ENCODE measurements around the gene METTL9. TPM values are rescaled to one million over a fixed set of nuclear protein-coding genes. Genes with fewer than 3 reads are reported as not detected.
A peak's percentile ranks its signal among the peaks of the same experiment; 100 is the strongest.
"Not testable (repeated sequence)": the region's sequence is repeated elsewhere in the genome, so short reads cannot be mapped to it uniquely, and the experiment has no call there.

METTL9 gene
- total RNA-seq, 1 donor from 2014 or later = 145 TPM

DNA sequence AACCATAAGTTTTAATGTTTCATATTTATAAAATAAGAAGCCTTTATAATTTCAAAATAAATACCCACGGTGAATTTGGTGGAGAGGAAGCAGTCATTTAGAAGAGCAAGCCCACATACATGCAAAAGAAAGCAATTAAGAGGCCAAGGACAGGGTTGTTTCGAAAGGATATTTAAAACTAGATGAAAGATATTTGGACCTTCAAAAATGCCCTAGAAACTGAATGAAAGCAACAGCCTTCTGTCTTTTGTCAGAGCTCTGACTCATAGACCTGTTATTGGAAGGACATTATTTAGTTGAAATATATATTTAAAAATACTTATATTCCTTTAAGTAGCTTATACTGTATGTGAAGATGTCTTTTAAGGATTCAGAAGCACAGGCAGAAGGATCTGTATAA lies 8.6 kb upstream of the METTL9 start:
- H3K36me3 ChIP-seq (ENCODE audit: control insufficient read depth in 3 of 3, insufficient read depth in 3 of 3, low read length in 3 of 3) = no peaks in the 10 kb centered on the region
- no peaks in the 10 kb centered on the region for H3K27me3 ChIP-seq (ENCODE audit: control insufficient read depth in 3 of 3, insufficient read depth in 3 of 3, low read length in 3 of 3)
- no peak overlapping the region for H3K4me3 ChIP-seq (ENCODE audit: low read length in 3 of 3)
- no peak overlapping the region for H3K9ac ChIP-seq (ENCODE audit: low read depth in 1 of 3, low read length in 3 of 3)
- H3K27ac ChIP-seq (ENCODE audit: low read depth, low read length) = no peak overlapping the region
- H3K9me3 ChIP-seq (ENCODE audit: control insufficient read depth in 3 of 3, low read length in 3 of 3) = no peaks in the 10 kb centered on the region
- no peaks in the 10 kb centered on the region for H3K4me1 ChIP-seq (ENCODE audit: control insufficient read depth in 3 of 3, insufficient read depth in 3 of 3, low read length in 3 of 3)

- Histone ChIP-seq H3K36me3 (ENCODE audit: control insufficient read depth in 3 of 3, insufficient read depth in 3 of 3, low read length in 3 of 3) (no peaks in the 10 kb centered on the region), H3K4me3 (ENCODE audit: low read length in 3 of 3) (no peak overlapping the region), H3K9me3 (ENCODE audit: control insufficient read depth in 3 of 3, low read length in 3 of 3) (no peaks in the 10 kb centered on the region), H3K9ac (ENCODE audit: low read depth in 1 of 3, low read length in 3 of 3) (no peak overlapping the region), H3K4me1 (ENCODE audit: control insufficient read depth in 3 of 3, insufficient read depth in 3 of 3, low read length in 3 of 3) (no peaks in the 10 kb centered on the region), H3K27ac (ENCODE audit: low read depth, low read length) (no peak overlapping the region), H3K27me3 (ENCODE audit: control insufficient read depth in 3 of 3, insufficient read depth in 3 of 3, low read length in 3 of 3) (no peaks in the 10 kb centered on the region)
Observed at GRCh38 chr16:21592191-21592590, 7.2 kb upstream of the METTL9 start.

- H3K36me3 ChIP-seq (ENCODE audit: control insufficient read depth in 3 of 3, insufficient read depth in 3 of 3, low read length in 3 of 3) = no peaks in the 10 kb centered on the region
- no peaks in the 10 kb centered on the region for H3K27me3 ChIP-seq (ENCODE audit: control insufficient read depth in 3 of 3, insufficient read depth in 3 of 3, low read length in 3 of 3)
- H3K9ac ChIP-seq (ENCODE audit: low read depth in 1 of 3, low read length in 3 of 3) = no peak overlapping the region
- peaks cover 0 to 4% (median 2%) of the 10 kb centered on the region in 3 donors for H3K4me1 ChIP-seq (ENCODE audit: control insufficient read depth in 3 of 3, insufficient read depth in 3 of 3, low read length in 3 of 3)
- no peak overlapping the region for H3K4me3 ChIP-seq (ENCODE audit: low read length in 3 of 3)
- H3K9me3 ChIP-seq (ENCODE audit: control insufficient read depth in 3 of 3, low read length in 3 of 3) = no peaks in the 10 kb centered on the region
- no peak overlapping the region for H3K27ac ChIP-seq (ENCODE audit: low read depth, low read length)
Observed at GRCh38 chr16:21593530-21594289, 5.7 kb upstream of the METTL9 start.

DNA sequence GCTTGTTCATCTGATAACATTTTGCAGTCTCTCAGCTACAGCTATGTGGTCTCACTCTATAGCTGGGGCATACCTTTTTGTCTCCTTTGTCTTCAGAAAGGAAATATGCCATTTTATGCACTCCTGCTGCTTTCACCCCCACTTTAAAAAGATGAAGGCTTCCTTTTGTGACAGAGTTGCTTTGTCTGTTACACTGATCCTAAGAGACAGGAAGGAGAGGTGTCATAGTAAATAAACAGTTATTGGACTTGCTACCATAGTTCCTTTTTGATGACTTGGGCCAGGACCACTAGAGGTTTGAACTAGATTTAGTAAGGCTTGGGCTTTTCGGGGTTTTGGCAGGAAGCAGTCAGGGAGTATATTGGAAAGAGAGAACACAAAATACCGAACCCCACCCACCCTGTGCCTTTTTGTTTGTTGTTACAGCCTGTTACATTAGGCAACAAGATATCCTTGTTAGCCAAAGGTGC lies 1.8 kb upstream of the METTL9 start:
- Histone ChIP-seq H3K4me3 (ENCODE audit: low read length in 3 of 3) (no peak overlapping the region), H3K9ac (ENCODE audit: low read depth in 1 of 3, low read length in 3 of 3) (no peak overlapping the region), H3K27ac (ENCODE audit: low read depth, low read length) (no peak overlapping the region), H3K27me3 (ENCODE audit: control insufficient read depth in 3 of 3, insufficient read depth in 3 of 3, low read length in 3 of 3) (no peaks in the 10 kb centered on the region), H3K36me3 (ENCODE audit: control insufficient read depth in 3 of 3, insufficient read depth in 3 of 3, low read length in 3 of 3) (no peaks in the 10 kb centered on the region), H3K9me3 (ENCODE audit: control insufficient read depth in 3 of 3, low read length in 3 of 3) (no peaks in the 10 kb centered on the region), H3K4me1 (ENCODE audit: control insufficient read depth in 3 of 3, insufficient read depth in 3 of 3, low read length in 3 of 3) (peaks cover 13 to 25% (median 18%) of the 10 kb centered on the region in 3 donors)

- Histone ChIP-seq H3K27me3 (ENCODE audit: control insufficient read depth in 3 of 3, insufficient read depth in 3 of 3, low read length in 3 of 3) (no peaks in the 10 kb centered on the region), H3K4me1 (ENCODE audit: control insufficient read depth in 3 of 3, insufficient read depth in 3 of 3, low read length in 3 of 3) (peaks cover 18 to 31% (median 19%) of the 10 kb centered on the region in 3 donors), H3K4me3 (ENCODE audit: low read length in 3 of 3) (peak overlapping the region; percentile 96 to 99 (median 98)), H3K36me3 (ENCODE audit: control insufficient read depth in 3 of 3, insufficient read depth in 3 of 3, low read length in 3 of 3) (no peaks in the 10 kb centered on the region), H3K27ac (ENCODE audit: low read depth, low read length) (peak overlapping the region; percentile 95), H3K9me3 (ENCODE audit: control insufficient read depth in 3 of 3, low read length in 3 of 3) (no peaks in the 10 kb centered on the region), H3K9ac (ENCODE audit: low read depth in 1 of 3, low read length in 3 of 3) (peak overlapping the region in 2 of 3 donors; percentile 99)
Observed at GRCh38 chr16:21598206-21598605, 1.2 kb upstream of the METTL9 start.

GRCh38 chr16:21598701-21599121 lies 666 bp upstream of the METTL9 start:
- H3K9me3 ChIP-seq (ENCODE audit: control insufficient read depth in 3 of 3, low read length in 3 of 3) = no peaks in the 10 kb centered on the region
- H3K4me3 ChIP-seq (ENCODE audit: low read length in 3 of 3) = peak overlapping the region; percentile 96 to 99 (median 98)
- H3K36me3 ChIP-seq (ENCODE audit: control insufficient read depth in 3 of 3, insufficient read depth in 3 of 3, low read length in 3 of 3) = no peaks in the 10 kb centered on the region
- H3K27me3 ChIP-seq (ENCODE audit: control insufficient read depth in 3 of 3, insufficient read depth in 3 of 3, low read length in 3 of 3) = no peaks in the 10 kb centered on the region
- H3K27ac ChIP-seq (ENCODE audit: low read depth, low read length) = peak overlapping the region; percentile 95
- H3K9ac ChIP-seq (ENCODE audit: low read depth in 1 of 3, low read length in 3 of 3) = peak overlapping the region; percentile 92 to 99 (median 99)
- H3K4me1 ChIP-seq (ENCODE audit: control insufficient read depth in 3 of 3, insufficient read depth in 3 of 3, low read length in 3 of 3) = peaks cover 18 to 31% (median 21%) of the 10 kb centered on the region in 3 donors

- Histone ChIP-seq H3K27ac (ENCODE audit: low read depth, low read length) (peak overlapping the region; percentile 95), H3K4me1 (ENCODE audit: control insufficient read depth in 3 of 3, insufficient read depth in 3 of 3, low read length in 3 of 3) (peaks cover 31 to 44% (median 33%) of the 10 kb centered on the region in 3 donors), H3K27me3 (ENCODE audit: control insufficient read depth in 3 of 3, insufficient read depth in 3 of 3, low read length in 3 of 3) (no peaks in the 10 kb centered on the region), H3K4me3 (ENCODE audit: low read length in 3 of 3) (peak overlapping the region; percentile 92 to 99 (median 98)), H3K36me3 (ENCODE audit: control insufficient read depth in 3 of 3, insufficient read depth in 3 of 3, low read length in 3 of 3) (no peaks in the 10 kb centered on the region), H3K9ac (ENCODE audit: low read depth in 1 of 3, low read length in 3 of 3) (peak overlapping the region; percentile 84 to 99 (median 86)), H3K9me3 (ENCODE audit: control insufficient read depth in 3 of 3, low read length in 3 of 3) (no peaks in the 10 kb centered on the region)
Observed at GRCh38 chr16:21600031-21600773, 825 bp downstream of the METTL9 start.

DNA sequence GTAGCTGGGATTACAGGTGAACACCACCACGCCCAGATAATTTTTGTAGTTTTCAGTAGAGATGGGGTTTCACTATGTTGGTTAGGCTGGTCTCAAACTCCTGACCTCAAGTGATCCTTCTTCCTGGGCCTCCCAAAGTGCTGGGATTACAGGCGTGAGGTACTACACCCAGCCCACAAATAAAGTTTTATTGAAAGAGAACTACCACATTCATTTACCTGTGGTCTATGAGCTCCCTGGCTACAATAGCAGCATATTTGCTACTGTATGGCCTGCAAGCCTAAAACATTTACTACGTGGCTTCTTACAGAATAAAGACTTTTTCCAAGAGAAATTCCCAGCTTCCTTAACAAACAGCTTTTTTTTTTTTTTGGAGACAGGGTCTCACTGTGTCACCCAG lies 3.4 kb downstream of the METTL9 start:
- Histone ChIP-seq H3K4me1 (ENCODE audit: control insufficient read depth in 3 of 3, insufficient read depth in 3 of 3, low read length in 3 of 3) (peaks cover 33 to 57% (median 34%) of the 10 kb centered on the region in 3 donors), H3K36me3 (ENCODE audit: control insufficient read depth in 3 of 3, insufficient read depth in 3 of 3, low read length in 3 of 3) (no peaks in the 10 kb centered on the region), H3K9me3 (ENCODE audit: control insufficient read depth in 3 of 3, low read length in 3 of 3) (no peaks in the 10 kb centered on the region), H3K9ac (ENCODE audit: low read depth in 1 of 3, low read length in 3 of 3) (no peak overlapping the region), H3K27ac (ENCODE audit: low read depth, low read length) (no peak overlapping the region), H3K27me3 (ENCODE audit: control insufficient read depth in 3 of 3, insufficient read depth in 3 of 3, low read length in 3 of 3) (no peaks in the 10 kb centered on the region), H3K4me3 (ENCODE audit: low read length in 3 of 3) (no peak overlapping the region)

DNA sequence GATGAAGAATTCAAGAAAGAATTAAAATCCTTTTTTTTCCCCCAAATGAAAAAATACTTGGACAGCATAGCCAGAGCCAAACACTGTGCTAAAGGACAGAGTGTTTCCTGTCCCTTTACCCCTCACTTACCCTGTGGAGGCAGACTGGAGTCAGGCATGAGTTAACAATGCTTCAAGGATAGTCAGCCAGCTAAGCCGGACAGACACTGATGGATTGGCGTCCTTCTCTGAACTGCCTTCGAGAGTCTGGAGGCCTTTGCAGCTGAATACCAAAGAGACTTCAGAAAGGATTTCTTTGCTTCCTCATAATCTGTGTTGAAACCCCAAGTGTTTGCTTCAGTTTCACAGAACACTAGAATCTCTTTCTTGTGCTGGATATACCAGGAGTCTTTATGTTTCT lies 4.6 kb downstream of the METTL9 start:
- Histone ChIP-seq H3K9ac (ENCODE audit: low read depth in 1 of 3, low read length in 3 of 3) (peak overlapping the region in 1 of 3 donors; percentile 17), H3K4me1 (ENCODE audit: control insufficient read depth in 3 of 3, insufficient read depth in 3 of 3, low read length in 3 of 3) (peaks cover 39 to 62% (median 45%) of the 10 kb centered on the region in 3 donors), H3K36me3 (ENCODE audit: control insufficient read depth in 3 of 3, insufficient read depth in 3 of 3, low read length in 3 of 3) (no peaks in the 10 kb centered on the region), H3K27ac (ENCODE audit: low read depth, low read length) (no peak overlapping the region), H3K9me3 (ENCODE audit: control insufficient read depth in 3 of 3, low read length in 3 of 3) (no peaks in the 10 kb centered on the region), H3K27me3 (ENCODE audit: control insufficient read depth in 3 of 3, insufficient read depth in 3 of 3, low read length in 3 of 3) (no peaks in the 10 kb centered on the region), H3K4me3 (ENCODE audit: low read length in 3 of 3) (no peak overlapping the region)

DNA sequence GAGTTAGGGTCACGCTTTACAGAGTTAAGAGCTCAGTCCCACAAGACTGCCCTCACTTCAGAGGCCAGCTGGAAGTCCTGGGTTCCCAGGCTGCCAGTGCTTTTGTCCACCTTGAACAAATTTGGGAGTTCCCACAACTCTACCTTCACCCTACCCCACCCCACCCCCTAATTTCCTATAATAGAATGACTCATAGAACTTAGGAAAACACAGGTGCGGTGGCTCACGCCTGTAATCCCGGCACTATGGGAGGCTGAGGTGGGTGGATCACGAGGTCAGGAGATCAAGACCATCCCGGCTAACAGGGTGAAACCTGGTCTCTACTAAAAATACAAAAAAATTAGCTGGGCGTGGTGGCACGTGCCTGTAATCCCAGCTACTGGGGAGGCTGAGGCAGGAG lies 6.5 kb downstream of the METTL9 start:
- not testable (repeated sequence) for H3K27me3 ChIP-seq (ENCODE audit: control insufficient read depth in 3 of 3, insufficient read depth in 3 of 3, low read length in 3 of 3); H3K9me3 ChIP-seq (ENCODE audit: control insufficient read depth in 3 of 3, low read length in 3 of 3); H3K36me3 ChIP-seq (ENCODE audit: control insufficient read depth in 3 of 3, insufficient read depth in 3 of 3, low read length in 3 of 3); H3K4me3 ChIP-seq (ENCODE audit: low read length in 3 of 3); H3K9ac ChIP-seq (ENCODE audit: low read depth in 1 of 3, low read length in 3 of 3); H3K27ac ChIP-seq (ENCODE audit: low read depth, low read length)
- peaks cover 49 to 77% (median 53%) of the 10 kb centered on the region in 3 donors for H3K4me1 ChIP-seq (ENCODE audit: control insufficient read depth in 3 of 3, insufficient read depth in 3 of 3, low read length in 3 of 3)

Measured in skeletal muscle tissue (tissue), 4 donors.